Amniotic epithelial cell (primary cell): ENCODE results near the gene NOC4L.
A peak's percentile ranks its signal among the peaks of the same experiment; 100 is the strongest.
"Not testable (repeated sequence)": the region's sequence is repeated elsewhere in the genome, so short reads cannot be mapped to it uniquely, and the experiment has no call there.

Experiments used
- DNase-seq: peaks from one replicate; pipeline ENCODE4 v3.0.0-alpha.2; 2010; ENCODE audit warnings: low read depth

The NOC4L gene

GRCh38 chr12:132142679-132143335, 1.4 kb upstream of the NOC4L start:
- no peak for DNase-seq

GRCh38 chr12:132143336-132144071, 753 bp upstream of the NOC4L start:
- DNase-seq: no peak

- no peak for DNase-seq
These were observed 532 bp downstream of the NOC4L start for GRCh38 chr12:132144810-132145168.

DNA sequence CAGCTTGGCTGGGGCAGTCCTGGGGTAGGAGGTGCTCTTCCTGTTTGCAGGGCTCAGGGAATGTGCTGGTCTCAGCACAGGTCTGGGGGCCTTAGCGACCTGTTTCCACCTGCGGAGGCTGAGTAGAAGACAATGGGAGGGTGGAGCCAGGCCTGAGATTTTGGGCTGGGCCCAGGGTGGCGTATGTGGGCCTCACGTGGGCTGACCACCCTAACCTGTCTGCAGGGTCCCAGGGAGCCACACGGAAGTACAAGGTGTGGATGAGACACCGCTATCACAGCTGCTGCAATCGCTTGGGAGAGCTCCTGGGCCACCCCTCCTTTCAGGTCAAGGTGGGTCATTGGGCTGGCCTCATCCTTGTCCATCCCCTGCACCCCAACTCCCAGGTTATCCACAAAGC, 1.1 kb downstream of the NOC4L start:
- DNase-seq: no peak

DNA sequence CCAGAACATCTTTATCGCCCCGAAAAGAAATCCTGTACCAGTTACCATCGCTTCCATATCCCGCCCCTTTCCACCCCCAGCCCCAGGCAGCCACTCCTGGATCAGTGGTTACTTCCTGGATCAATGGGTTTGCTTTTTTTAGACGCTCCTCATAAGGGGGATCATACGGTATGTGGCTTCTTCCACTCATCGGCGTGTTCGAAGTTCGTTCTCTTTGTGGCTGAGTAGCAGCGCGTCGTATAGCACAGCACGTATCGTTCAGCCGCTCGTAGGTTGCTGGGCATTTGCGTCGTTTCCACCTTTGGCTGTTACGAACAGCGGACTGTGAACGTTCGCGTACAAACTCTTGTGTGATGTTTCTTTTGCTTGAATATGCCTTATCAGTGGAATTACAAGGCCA, 1.8 kb downstream of the NOC4L start:
- no peak for DNase-seq

DNA sequence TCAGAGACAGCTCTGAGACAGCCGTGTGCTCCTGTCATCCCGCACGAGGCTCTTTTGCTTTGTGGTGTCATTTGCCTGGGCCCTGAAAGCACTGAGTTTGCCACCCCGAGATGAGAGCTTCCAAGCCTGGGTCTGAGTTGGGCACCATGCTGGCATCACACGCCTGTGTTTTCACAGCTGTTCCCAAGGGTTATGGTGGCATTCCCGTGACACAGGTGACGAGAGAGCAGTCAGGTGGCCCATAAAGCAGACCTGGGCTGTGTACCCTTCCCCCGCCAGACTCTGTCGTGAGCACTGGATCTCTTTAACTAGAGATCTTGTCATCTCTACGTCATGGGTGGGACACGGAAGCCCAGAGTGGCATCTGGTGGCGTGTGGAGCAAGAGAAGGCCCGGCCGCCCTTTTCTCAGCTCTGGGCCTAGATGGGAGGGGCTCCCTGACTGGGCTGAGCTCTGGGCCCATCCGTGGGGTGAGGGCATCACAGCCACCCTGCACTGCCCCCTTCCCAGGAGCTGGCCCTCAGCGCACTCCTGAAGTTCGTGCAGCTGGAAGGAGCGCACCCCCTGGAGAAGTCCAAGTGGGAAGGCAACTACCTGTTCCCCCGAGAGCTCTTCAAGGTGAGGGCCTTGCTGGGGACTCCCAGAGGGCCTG, 2.6 kb downstream of the NOC4L start:
- DNase-seq: no peak

DNA sequence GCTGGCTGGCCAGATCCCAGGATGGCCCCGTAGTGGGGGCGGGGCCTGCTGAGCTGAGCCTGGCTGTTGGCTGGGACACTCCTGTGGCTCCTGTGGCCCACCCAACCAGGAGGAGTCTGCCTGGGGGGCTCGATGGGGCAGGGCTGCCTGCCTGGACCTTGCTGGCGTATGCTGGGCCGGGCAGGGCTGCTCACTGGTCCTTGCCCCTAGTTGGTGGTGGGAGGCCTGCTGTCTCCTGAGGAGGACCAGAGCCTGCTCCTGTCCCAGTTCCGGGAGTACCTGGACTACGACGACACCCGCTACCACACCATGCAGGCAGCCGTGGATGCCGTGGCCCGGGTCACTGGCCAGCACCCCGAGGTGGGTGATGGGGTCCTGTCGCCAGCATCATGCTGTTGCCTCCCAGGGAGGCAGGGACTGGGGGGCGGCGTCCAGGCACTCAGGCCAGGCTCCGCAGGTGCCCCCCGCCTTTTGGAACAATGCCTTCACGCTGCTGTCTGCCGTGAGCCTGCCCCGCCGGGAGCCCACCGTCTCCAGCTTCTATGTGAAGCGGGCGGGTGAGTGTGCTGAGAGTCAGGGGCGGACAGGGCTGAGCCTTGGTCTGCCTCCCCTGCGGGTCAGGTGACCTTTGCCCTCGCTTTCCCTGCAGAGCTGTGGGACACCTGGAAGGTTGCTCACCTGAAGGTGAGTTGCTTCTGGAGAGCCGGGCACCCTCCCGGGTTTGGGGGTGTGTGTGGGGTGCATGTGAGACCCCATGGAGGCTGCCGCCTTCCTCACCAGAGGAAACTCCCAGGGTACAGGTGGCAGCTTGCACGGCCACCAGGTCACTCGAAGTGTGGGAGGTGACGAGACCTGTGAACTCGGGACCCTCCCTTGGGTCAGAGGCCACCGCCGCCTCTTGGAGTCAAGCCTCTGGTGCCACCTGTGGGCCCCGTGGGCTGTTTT, 3.4 kb downstream of the NOC4L start:
- no peak for DNase-seq

DNA sequence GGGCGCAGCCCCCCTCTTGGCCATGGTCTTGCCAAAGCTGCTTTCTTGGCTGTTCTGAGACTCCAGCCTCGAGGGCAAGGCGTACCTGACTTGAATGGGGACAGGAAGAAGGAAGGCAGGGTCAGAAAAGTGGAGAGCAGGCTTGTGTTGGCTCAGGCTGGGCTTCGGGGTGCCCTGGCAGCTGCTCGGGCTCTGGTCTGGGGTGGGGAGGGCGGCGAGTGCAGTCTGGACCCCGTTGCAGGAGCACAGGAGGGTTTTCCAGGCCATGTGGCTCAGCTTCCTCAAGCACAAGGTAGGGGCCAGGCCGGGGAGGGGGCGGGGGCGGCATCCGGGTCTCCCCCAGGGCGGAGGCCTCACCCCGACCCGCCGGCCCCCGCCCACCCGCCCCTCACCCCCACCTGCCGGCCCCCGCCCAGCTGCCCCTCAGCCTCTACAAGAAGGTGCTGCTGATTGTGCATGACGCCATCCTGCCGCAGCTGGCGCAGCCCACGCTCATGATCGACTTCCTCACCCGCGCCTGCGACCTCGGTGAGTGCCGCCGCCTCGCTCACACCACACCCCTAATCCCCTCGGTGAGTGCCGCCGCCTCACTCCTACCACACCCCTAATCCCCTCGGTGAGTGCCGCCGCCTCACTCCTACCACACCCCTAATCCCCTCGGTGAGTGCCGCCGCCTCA, 4.2 kb downstream of the NOC4L start:
- no peak for DNase-seq

- DNase-seq: not testable (repeated sequence)
These were observed 5.3 kb downstream of the NOC4L start for GRCh38 chr12:132149526-132149925.

DNA sequence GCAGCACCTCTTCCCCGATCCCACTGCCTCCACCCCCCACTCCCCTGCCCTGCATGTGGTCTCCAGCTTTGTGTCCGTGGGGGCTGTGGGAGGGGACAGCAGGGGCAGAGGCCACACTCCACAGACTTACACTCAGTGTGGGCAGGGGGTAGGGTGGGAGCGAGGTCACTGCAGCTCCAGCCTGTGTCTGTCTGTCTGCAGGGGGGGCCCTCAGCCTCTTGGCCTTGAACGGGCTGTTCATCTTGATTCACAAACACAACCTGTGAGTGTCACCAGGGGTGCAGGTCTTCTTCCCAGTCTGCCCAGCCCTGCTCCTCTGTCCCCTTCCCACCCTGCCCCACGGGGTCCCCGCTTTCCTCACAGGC, 6.5 kb downstream of the NOC4L start:
- no peak for DNase-seq

- no peak for DNase-seq
These were observed 7.0 kb downstream of the NOC4L start for GRCh38 chr12:132151145-132151765.

GRCh38 chr12:132151766-132152410, 7.6 kb downstream of the NOC4L start:
- no peak for DNase-seq

GRCh38 chr12:132152411-132152821, 8.2 kb downstream of the NOC4L start:
- DNase-seq: no peak

GRCh38 chr12:132152953-132153352, 8.7 kb downstream of the NOC4L start:
- no peak for DNase-seq

DNA sequence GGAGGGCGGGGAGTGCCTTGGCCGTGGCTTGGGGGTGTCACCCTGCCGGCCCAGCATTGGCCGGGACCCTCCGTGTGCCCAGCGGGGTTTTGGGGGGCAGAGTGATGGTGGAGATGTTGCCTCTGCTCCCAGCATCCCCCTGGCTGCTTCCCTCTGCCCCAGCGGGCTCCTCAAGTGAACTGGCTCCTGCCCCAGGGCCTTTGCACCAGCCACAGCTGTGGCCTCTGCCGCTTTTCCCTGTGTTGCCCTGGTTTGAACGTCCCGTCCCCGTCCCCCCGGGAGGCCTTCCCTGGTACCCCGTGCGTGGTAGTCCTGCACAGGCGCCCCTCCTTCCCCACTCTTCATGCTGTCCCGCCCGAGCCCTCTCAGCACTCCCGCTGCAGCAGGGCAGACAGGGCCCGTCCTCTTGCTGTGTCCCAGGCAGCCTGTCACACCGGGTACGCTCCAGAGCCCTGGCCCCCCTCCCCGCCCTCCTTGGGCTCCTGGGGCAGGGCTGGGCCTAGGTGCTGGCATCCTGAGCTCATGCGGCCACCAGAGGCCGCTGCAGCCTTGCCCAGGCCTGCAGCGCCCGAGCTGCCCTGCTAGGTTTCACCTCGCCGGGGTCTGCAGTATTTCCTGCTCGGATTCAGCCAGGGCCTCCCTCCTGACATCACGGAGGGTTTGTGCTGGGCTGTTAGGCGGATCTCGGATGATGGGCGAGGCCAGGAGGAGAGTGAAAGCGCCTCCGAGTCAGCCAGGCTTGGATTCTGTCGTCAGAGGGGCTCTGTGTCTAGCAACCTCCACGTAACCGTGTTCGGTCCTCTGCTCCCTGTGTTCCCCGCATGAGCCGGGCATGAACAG, 9.5 kb downstream of the NOC4L start:
- DNase-seq: peak; percentile 74

GRCh38 chr12:132154341-132154761, 10.1 kb downstream of the NOC4L start:
- no peak for DNase-seq

- DNase-seq: peak; percentile 20
These were observed 10.9 kb downstream of the NOC4L start for GRCh38 chr12:132154941-132155770.

DNA sequence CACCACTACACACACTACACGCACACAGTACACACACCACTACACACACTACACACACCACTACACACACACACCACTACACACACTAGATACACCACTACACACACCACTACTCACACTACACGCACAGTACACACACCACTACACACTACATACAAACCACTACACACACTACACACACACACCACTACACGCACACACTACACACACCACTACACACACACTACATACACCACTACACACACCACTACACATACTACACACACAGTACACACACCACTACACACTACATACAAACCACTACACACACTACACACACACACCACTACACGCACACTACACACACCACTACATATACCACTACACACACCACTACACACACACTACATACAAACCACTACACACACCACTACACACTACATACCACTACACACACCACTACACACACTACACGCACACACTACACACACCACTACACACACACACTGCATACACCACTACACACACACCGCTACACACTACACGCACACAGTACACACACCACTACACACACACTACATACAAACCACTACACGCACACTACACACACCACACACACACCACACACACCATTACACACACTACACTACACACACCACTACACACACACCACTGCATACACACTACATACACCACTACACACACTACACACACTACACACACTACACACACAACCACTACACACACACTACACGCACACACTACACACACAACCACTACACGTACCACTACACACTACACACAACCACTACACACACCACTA, 11.7 kb downstream of the NOC4L start:
- DNase-seq: peak; percentile 10
